ENCODE measurements around the gene LGALS3BP. TPM values are rescaled to one million over a fixed set of nuclear protein-coding genes. Genes with fewer than 3 reads are reported as not detected.

The LGALS3BP gene
- total RNA-seq, 1 donor from 2014 or later = 118 TPM

DNA sequence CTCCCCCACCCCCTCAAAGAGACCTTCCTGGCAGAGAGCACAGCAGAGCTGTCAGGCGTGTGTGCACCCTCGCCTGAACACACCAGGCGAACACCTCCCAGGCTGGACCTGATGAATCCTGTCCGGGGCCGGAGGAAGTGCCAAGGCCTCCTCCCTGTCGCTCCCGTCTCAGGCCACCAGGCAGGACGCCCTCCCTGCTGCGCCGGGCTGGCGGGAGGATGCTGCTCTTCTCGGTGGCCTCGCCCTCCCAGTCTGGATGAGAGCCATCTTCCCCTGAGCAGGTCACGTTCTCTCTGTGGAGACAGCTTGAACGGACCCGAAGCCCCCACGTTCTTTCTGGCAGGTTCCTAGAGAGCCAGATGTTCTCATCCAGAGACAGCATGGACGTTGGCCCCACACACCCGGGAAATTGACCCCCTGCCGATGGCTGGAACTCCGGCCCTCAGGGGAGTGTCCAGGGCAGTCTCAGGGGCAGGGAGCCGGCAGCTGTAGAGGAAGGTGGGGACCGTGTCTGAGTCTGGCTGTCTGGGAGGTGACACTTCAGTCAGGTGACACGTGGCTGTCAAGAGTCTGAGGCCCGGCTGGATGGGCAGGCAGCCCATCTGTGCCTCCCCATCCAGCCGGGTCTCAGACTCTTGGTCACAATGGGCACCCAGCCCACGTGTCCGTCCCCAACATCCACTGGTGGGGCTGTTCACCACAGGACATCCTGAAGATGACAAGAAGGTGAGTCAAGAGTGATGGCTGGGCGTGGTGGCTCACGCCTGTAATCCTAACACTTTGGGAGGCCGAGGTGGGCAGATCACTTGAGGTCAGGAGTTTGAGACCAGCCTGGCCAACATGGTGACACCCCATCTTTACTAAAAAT is 49.6 kb downstream of the LGALS3BP start:
- peaks cover 4% of the 10 kb centered on the region for H3K27me3 ChIP-seq (ENCODE audit: control insufficient read depth, insufficient read depth, low read length)
- DNase-seq (ENCODE audit: low read depth) = no peak
- FAIRE-seq = no peak
- TF ChIP-seq, protein P1, sequence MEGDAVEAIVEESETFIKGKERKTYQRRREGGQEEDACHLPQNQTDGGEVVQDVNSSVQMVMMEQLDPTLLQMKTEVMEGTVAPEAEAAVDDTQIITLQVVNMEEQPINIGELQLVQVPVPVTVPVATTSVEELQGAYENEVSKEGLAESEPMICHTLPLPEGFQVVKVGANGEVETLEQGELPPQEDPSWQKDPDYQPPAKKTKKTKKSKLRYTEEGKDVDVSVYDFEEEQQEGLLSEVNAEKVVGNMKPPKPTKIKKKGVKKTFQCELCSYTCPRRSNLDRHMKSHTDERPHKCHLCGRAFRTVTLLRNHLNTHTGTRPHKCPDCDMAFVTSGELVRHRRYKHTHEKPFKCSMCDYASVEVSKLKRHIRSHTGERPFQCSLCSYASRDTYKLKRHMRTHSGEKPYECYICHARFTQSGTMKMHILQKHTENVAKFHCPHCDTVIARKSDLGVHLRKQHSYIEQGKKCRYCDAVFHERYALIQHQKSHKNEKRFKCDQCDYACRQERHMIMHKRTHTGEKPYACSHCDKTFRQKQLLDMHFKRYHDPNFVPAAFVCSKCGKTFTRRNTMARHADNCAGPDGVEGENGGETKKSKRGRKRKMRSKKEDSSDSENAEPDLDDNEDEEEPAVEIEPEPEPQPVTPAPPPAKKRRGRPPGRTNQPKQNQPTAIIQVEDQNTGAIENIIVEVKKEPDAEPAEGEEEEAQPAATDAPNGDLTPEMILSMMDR (IDR thresholded peaks at IDR 0.05; ENCODE audit: insufficient read depth, low read length, severe bottlenecking) = no peak
- H3K4me3 ChIP-seq (ENCODE audit: low read depth, low read length) = no peak overlapping the region
- no peaks in the 10 kb centered on the region for H3K36me3 ChIP-seq (ENCODE audit: control insufficient read depth, insufficient read depth, low read length)

DNA sequence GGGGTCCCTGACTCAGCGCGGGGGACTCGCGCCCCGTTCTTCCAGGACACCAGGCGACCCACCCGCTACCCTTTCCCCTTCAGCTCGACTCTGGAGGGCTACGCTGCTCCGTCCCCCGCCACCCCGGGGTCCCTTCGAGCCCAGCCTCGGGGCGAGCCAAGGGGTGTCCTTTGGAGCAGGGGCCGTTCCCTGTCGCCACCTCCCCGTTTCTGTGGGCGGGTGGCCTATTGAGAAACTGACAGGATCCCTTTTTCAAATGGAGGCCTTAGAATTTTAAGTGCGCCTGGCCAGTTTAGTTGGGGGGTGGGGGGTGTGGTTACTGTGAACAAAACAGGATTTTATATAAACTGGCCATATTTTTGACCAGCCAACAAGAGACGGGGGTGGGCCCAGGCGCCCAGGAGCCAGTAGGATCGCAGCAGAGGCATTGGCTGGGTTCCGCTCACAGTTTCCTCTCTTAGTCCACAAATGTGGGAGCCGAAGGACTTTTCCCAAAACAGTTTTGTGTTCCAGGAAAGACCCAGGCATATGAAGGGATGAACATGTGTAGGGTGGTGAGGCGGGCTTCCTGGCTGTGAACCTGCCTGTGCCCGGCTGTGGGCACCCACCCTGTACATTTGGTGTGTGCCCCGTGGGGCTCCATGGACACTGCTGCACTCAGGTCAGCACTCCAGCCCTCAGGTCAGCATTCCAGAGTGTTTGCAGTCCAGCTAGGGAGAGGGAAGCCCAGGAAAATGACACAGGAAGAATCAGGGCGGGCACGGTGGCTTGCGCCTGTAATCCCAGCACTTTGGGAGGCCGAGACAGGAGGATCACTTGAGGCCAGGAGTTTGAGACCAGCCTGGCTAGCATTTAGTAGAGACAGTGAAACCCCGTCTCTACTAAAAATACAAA is 53.8 kb downstream of the LGALS3BP start:
- Histone ChIP-seq H3K27me3 (ENCODE audit: control insufficient read depth, insufficient read depth, low read length) (peaks cover 7% of the 10 kb centered on the region), H3K4me3 (ENCODE audit: low read depth, low read length) (no peak overlapping the region), H3K36me3 (ENCODE audit: control insufficient read depth, insufficient read depth, low read length) (no peaks in the 10 kb centered on the region)
- TF ChIP-seq, protein P1 (IDR thresholded peaks at IDR 0.05; ENCODE audit: insufficient read depth, low read length, severe bottlenecking) = no peak
- no peak for FAIRE-seq
- DNase-seq (ENCODE audit: low read depth) = no peak

DNA sequence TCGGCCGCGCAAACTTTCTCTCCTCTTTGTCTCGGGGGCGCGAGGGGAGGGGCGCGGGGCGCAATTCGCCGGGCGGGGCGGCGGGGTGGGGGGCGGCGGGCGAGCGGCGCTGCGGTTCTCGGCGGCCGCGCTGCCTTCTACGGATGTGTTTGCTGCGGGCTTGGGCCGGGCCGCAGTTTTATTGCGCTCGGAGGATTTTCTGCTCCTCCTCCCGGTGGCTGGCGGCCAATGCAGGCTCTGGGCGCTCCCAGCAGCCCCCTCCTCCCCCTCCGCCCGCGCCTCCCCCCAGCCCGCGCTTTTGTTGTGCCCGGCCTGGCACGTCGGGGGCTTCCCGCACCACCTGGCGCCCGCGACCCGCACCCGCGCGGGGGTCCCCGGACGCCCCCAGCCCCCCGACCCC is 54.5 kb downstream of the LGALS3BP start, which contains the start of gene TIMP2:
Gene TIMP2 (minus strand): TSS at position 154 of the 400 bp plus-strand sequence. CDS start 299 bp downstream, outside the sequence.
- TF ChIP-seq, protein P1 (IDR thresholded peaks at IDR 0.05; ENCODE audit: insufficient read depth, low read length, severe bottlenecking) = peak; percentile 20
- no peak within 1 kb of the TSS for H3K4me3 ChIP-seq (ENCODE audit: low read depth, low read length)
- no peak for FAIRE-seq
- H3K27me3 ChIP-seq (ENCODE audit: control insufficient read depth, insufficient read depth, low read length) = peaks cover 7% of the 10 kb centered on the region
- no peaks in the 10 kb centered on the region for H3K36me3 ChIP-seq (ENCODE audit: control insufficient read depth, insufficient read depth, low read length)
- DNase-seq (ENCODE audit: low read depth) = no peak

DNA sequence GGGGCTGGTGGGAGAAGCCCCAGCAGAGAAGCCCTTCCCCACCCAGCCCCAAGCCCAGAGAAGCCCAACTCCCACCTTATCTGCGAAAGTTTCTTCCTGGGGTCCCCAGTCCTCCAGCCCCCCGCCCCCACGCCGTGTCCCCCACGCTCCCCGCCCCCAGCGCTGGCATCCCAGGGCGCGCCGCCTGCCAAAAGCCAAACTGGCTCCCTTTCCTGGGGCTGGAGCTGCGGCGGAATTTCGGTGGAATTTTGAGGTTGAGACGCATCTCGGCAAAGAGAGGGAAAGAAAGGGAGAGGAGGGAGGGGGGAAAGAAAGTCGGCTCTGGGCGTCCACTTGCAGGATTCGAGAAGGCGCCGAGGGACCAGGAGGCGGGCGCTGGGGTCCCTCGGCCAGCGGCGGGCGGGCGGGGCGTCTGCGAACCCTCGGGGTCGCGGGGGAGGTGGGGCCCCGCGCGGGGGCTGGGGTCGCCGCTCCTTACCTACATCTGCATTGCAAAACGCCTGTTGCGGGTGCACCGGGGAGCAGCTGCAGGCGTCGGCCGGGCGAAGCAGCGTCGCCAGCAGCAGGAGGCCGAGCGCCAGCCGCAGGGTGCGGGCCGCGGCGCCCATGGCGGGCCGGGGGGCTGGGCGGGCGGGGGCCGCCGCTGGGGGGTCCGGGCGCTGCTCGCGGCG is 55.1 kb downstream of the LGALS3BP start:
- Histone ChIP-seq H3K4me3 (ENCODE audit: low read depth, low read length) (no peak overlapping the region), H3K36me3 (ENCODE audit: control insufficient read depth, insufficient read depth, low read length) (no peaks in the 10 kb centered on the region), H3K27me3 (ENCODE audit: control insufficient read depth, insufficient read depth, low read length) (peaks cover 7% of the 10 kb centered on the region)
- TF ChIP-seq, protein P1 (IDR thresholded peaks at IDR 0.05; ENCODE audit: insufficient read depth, low read length, severe bottlenecking) = no peak
- no peak for DNase-seq (ENCODE audit: low read depth)
- FAIRE-seq = no peak

DNA sequence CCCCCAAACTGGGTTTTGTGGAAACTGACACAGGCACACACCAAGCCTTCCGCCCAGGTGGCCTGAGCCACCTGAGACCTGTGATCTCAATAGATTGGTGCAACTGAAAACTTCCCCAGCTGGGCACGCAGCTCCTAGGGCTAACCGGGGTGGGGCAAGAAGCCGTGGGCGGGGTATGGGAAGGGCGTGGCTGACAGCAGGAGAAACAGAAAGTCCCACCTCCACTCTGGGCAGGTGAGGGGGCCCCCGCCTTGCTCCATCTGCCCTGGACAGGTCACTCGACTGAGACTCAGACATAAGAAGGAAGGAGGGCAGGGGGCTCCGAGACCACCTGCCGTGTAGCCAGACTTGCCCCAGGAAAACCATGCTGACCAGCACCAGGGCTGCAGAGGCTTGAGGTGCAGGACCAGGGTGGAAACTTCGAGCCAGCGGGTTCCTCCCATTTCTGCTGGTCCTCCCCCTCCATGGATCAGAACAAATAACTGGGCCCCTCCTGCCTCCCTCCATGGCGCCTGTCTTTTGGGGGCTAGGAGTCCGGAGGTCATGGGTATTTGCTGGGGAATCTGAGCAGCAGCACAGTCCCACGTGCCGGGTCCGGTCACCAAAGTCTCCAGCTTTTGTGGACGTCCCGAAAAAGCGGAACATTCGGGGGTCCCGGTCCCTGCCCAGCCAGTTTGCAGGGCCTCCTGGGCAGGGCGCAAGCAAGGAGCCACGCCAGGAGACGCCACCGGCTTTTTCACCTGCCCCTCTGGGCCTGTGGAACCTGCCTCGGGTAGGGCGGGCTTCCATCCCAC is 55.9 kb downstream of the LGALS3BP start:
- Histone ChIP-seq H3K36me3 (ENCODE audit: control insufficient read depth, insufficient read depth, low read length) (no peaks in the 10 kb centered on the region), H3K27me3 (ENCODE audit: control insufficient read depth, insufficient read depth, low read length) (peaks cover 7% of the 10 kb centered on the region), H3K4me3 (ENCODE audit: low read depth, low read length) (peak overlapping the region; percentile 11)
- TF ChIP-seq, protein P1 (IDR thresholded peaks at IDR 0.05; ENCODE audit: insufficient read depth, low read length, severe bottlenecking) = no peak
- FAIRE-seq = no peak
- DNase-seq (ENCODE audit: low read depth) = peak; percentile 57

All from bronchial epithelial cell (primary cell).